GM19351 (cell line): ENCODE measurements around the gene SLC17A2.

Source experiments
- ATAC-seq: cut with Tn5 transposase; IDR thresholded peaks from one replicate; pipeline ENCODE4 v1.9.1; 2021; ENCODE audit warnings: mild to moderate bottlenecking, moderate library complexity; ENCODE audit not compliant: unreplicated experiment

The SLC17A2 gene

GRCh38 chr6:25888626-25889025, 41.9 kb downstream of the SLC17A2 start:
- ATAC-seq = no peak

- no peak for ATAC-seq
Measured at GRCh38 chr6:25886066-25886465, 44.4 kb downstream of the SLC17A2 start.

GRCh38 chr6:25883991-25884390, 46.5 kb downstream of the SLC17A2 start:
- ATAC-seq = no peak

GRCh38 chr6:25883536-25883935, 47.0 kb downstream of the SLC17A2 start:
- no peak for ATAC-seq

- ATAC-seq = no peak
Measured at GRCh38 chr6:25882051-25882496, 48.4 kb downstream of the SLC17A2 start.

- ATAC-seq = no peak
Measured at GRCh38 chr6:25880601-25881000, 49.9 kb downstream of the SLC17A2 start.

- no peak for ATAC-seq
Measured at GRCh38 chr6:25878721-25879322, 51.7 kb downstream of the SLC17A2 start.

GRCh38 chr6:25875926-25876602, 54.4 kb downstream of the SLC17A2 start:
- ATAC-seq = no peak

GRCh38 chr6:25875563-25875905, 55.0 kb downstream of the SLC17A2 start:
- ATAC-seq = no peak

- ATAC-seq = no peak
Measured at GRCh38 chr6:25874822-25875562, 55.5 kb downstream of the SLC17A2 start.

GRCh38 chr6:25874118-25874517, 56.4 kb downstream of the SLC17A2 start, which contains the start of gene SLC17A3:
Gene SLC17A3 (minus strand): TSS chr6:25874243. CDS start chr6:25868387, 5,856 bp downstream.
- no peak for ATAC-seq

- ATAC-seq = no peak
Measured at GRCh38 chr6:25872814-25873213, 57.7 kb downstream of the SLC17A2 start.

GRCh38 chr6:25869840-25870239, 60.7 kb downstream of the SLC17A2 start:
- no peak for ATAC-seq

- no peak for ATAC-seq
Measured at GRCh38 chr6:25868436-25869183, 61.9 kb downstream of the SLC17A2 start.

- no peak for ATAC-seq
Measured at GRCh38 chr6:25866011-25866410, 64.5 kb downstream of the SLC17A2 start.

GRCh38 chr6:25863360-25863759, 67.1 kb downstream of the SLC17A2 start:
- no peak for ATAC-seq
